HepG2 (cell line): Measurements from ENCODE around the gene KRTAP12-2. TPM values are rescaled to one million over a fixed set of nuclear protein-coding genes. Genes with fewer than 3 reads are reported as not detected.

ENCODE experiments used
- ATAC-seq: fragments of 200-7000 bp; cut with Tn5 transposase; 3 replicates; pipeline ENCODE4 v1.9.1; 2020; ENCODE audit warnings: mild to moderate bottlenecking, moderate library complexity
- BruUV-seq: library from RNA; stranded (reverse); fragments of 400-500 nt; replicated peaks from 2 replicates; lab custom pipeline; 2021; lab: Mats Ljungman, UMichigan
- CTCF ChIA-PET: fragments of 300-600 bp; formaldehyde crosslinking; extraction: SDS; loops from one replicate; lab custom pipeline; 2021; ENCODE audit warnings: low total read pairs, inconsistent platforms, low intra/inter-chr PET ratio; lab: Yijun Ruan, JAX
- POLR2A ChIA-PET: fragments of 350-600 bp; sonication (Branson Sonifier 250); formaldehyde crosslinking; loops from one replicate; lab custom pipeline; 2020; ENCODE audit warnings: antibody characterized with exemption, inconsistent platforms; lab: Yijun Ruan, JAX
- DNase-seq: peaks from one replicate; pipeline ENCODE4 v3.0.0-alpha.2; 2015; ENCODE audit warnings: low spot score
- FAIRE-seq: peaks from 3 replicates; lab custom pipeline; 2011; peaks lifted over from hg19 to GRCh38; lab: Jason Lieb, UNC
- H2AFZ ChIP-seq: one replicate; pipeline ENCODE4 v1.6.1; 2011; ENCODE audit warnings: low read length, inconsistent platforms
- H3K27ac ChIP-seq: fragments of 300-600 bp; 3 replicates; pipeline ENCODE4 v1.8.0; 2011; ENCODE audit warnings: mixed run types, mild to moderate bottlenecking, mixed read lengths, low read length, inconsistent platforms; ENCODE audit not compliant: insufficient read depth; ENCODE audit errors: extremely low read length
- H3K27me3 ChIP-seq, 2 experiments: fragments of 200-600 bp in 1 of 2; 2 replicates in 1 of 2; 3 replicates in 1 of 2; pipeline versions ENCODE4 v1.6.0 to v1.8.0; 2011; ENCODE audit warnings: low read length in 2 of 2, mild to moderate bottlenecking in 2 of 2, moderate library complexity in 2 of 2, inconsistent platforms in 1 of 2; ENCODE audit not compliant: insufficient read depth in 2 of 2, control insufficient read depth in 1 of 2
- H3K36me3 ChIP-seq, 2 experiments: fragments of 200-600 bp in 1 of 2; replicated peaks in 1 of 2; 2 replicates in 1 of 2; 3 replicates in 1 of 2; pipeline versions ENCODE4 v1.5.1 to v1.8.0; 2011; ENCODE audit warnings: low read length in 2 of 2, inconsistent platforms in 1 of 2; ENCODE audit not compliant: insufficient read depth in 2 of 2, control insufficient read depth in 1 of 2
- H3K4me1 ChIP-seq: 2 replicates; pipeline ENCODE4 v1.5.1; 2012; ENCODE audit warnings: low read length, inconsistent platforms; ENCODE audit not compliant: insufficient read depth
- H3K4me2 ChIP-seq: 2 replicates; pipeline ENCODE4 v1.6.0; 2011; ENCODE audit warnings: low read depth, low read length, inconsistent platforms
- H3K4me3 ChIP-seq, 3 experiments: fragments of 200-600 bp in 1 of 3; sonication (generic), shearing (Covaris generic) in 1 of 3; replicated peaks in 1 of 3; 2 replicates each; pipeline ENCODE4 v1.5.1; 2011 to 2016; ENCODE audit warnings: low read length in 3 of 3, inconsistent platforms in 2 of 3, low read depth in 2 of 3, mild to moderate bottlenecking in 2 of 3, control low read depth in 1 of 3, mixed read lengths in 1 of 3; ENCODE audit not compliant: insufficient read depth in 1 of 3
- H3K79me2 ChIP-seq: one replicate; pipeline ENCODE4 v1.6.1; 2011; ENCODE audit warnings: low read length, inconsistent platforms; ENCODE audit not compliant: insufficient read depth
- H3K9ac ChIP-seq: 2 replicates; pipeline ENCODE4 v1.6.0; 2011; ENCODE audit warnings: mild to moderate bottlenecking, low read depth, low read length, inconsistent platforms; ENCODE audit not compliant: insufficient read depth
- H3K9me3 ChIP-seq: 2 replicates; pipeline ENCODE4 v1.5.1; 2012; ENCODE audit warnings: mild to moderate bottlenecking, low read length
- H4K20me1 ChIP-seq: 2 replicates; pipeline ENCODE4 v1.6.0; 2011; ENCODE audit warnings: inconsistent platforms, mild to moderate bottlenecking, low read length, moderate library complexity; ENCODE audit not compliant: insufficient read depth
- BCL6 ChIP-seq: IDR thresholded peaks from 2 replicates; pipeline ENCODE4 v1.6.1; 2016; ENCODE audit warnings: missing genetic modification reagents, missing compliant biosample characterization
- CENPX ChIP-seq: sonication (generic); formaldehyde crosslinking; IDR thresholded peaks from 2 replicates; pipeline ENCODE4 v1.9.0; 2021; ENCODE audit warnings: mild to moderate bottlenecking, missing genetic modification reagents, moderate library complexity
- GABPA ChIP-seq, 2 experiments: IDR thresholded peaks; 2 replicates each; pipeline ENCODE4 v1.6.1; 2011 to 2016; ENCODE audit warnings: low read depth in 2 of 2, low read length in 1 of 2, missing biosample characterization in 1 of 2, missing genetic modification characterization in 1 of 2
- MATR3 ChIP-seq: sonication (generic); formaldehyde crosslinking; IDR thresholded peaks from 2 replicates; pipeline ENCODE4 v1.4.0; 2020; ENCODE audit warnings: missing genetic modification reagents
- MED13 ChIP-seq: sonication (generic); formaldehyde crosslinking; IDR thresholded peaks from 2 replicates; pipeline ENCODE4 v1.5.0; 2020; ENCODE audit warnings: missing genetic modification reagents
- MIER2 ChIP-seq: IDR thresholded peaks from 2 replicates; pipeline ENCODE4 v1.6.1; 2016; ENCODE audit warnings: missing biosample characterization, missing genetic modification reagents
- SRSF1 ChIP-seq: fragments of 200-400 bp; formaldehyde crosslinking; optimal IDR thresholded peaks from 2 replicates; pipeline ENCODE3; 2017; ENCODE audit warnings: mild to moderate bottlenecking, low read depth, low read length, moderate library complexity
- TAF15 ChIP-seq: fragments of 200-400 bp; formaldehyde crosslinking; IDR thresholded peaks from one replicate; pipeline ENCODE4 v1.6.1; 2018; ENCODE audit warnings: mild to moderate bottlenecking, low read depth, low read length; ENCODE audit not compliant: poor library complexity, severe bottlenecking
- ZBTB10 ChIP-seq: sonication (generic); formaldehyde crosslinking; IDR thresholded peaks from 2 replicates; pipeline ENCODE4 v1.4.0; 2020; ENCODE audit warnings: missing genetic modification reagents, borderline replicate concordance
- ZFP82 ChIP-seq: sonication (generic); formaldehyde crosslinking; IDR thresholded peaks from 2 replicates; pipeline ENCODE4 v1.5.1; 2020; ENCODE audit warnings: mild to moderate bottlenecking, missing genetic modification reagents, borderline replicate concordance
- ZNF17 ChIP-seq: sonication (generic); formaldehyde crosslinking; IDR thresholded peaks from 2 replicates; pipeline ENCODE4 v1.5.0; 2020; ENCODE audit warnings: mild to moderate bottlenecking, missing genetic modification reagents
- WGBS: methylation state at CpG from one replicate; pipeline ENCODE4 v1.1.6; 2017; ENCODE audit warnings: low lambda C conversion rate; 5-methylcytosine and 5-hydroxymethylcytosine counted together
- in situ Hi-C: cut with HindIII; loops from 2 replicates; pipeline ENCODE4 v1.10.0; 2017; ENCODE audit warnings: low pct_unique_long_range_greater_than_20kb; ENCODE audit not compliant: extremely low pct_ligation_motif_present
- intact Hi-C: fragments of 100-400 bp; cut with micrococcal nuclease; formaldehyde crosslinking; loops from one replicate; pipeline ENCODE4 v1.10.0; 2022; ENCODE audit not compliant: unreplicated experiment
- polyA plus RNA-seq, 8 experiments: library from polyadenylated mRNA; depleted of rRNA in 3 of 8; stranded (reverse) in 7 of 8; unstranded in 1 of 8; fragments of >200 nt; fragmentation: Illumina TruSeq in 4 of 8; extraction: Trizol in 4 of 8; gene quantifications; 2 replicates each; pipeline versions ENCODE4 v1.2.1 to v1.2.3, GENCODE V29; 2011 to 2016; ENCODE audit warnings: low read depth in 4 of 8, missing spikeins in 1 of 8, mixed read lengths in 1 of 8; ENCODE audit not compliant: insufficient read depth in 1 of 8
- total RNA-seq, 5 experiments: library from RNA; depleted of rRNA; stranded (reverse); fragments of >200 nt; fragmentation: Illumina TruSeq; extraction: Trizol; gene quantifications; 2 replicates each; pipeline ENCODE4 v1.2.3, GENCODE V29; 2016; ENCODE audit warnings: low read depth in 1 of 5
- TF ChIP-seq, protein P1 (sequence below): conservative IDR thresholded peaks from 2 replicates; pipeline ENCODE4 v1.6.1; 2018; ENCODE audit warnings: missing genetic modification reagents
- TF ChIP-seq, protein P2 (sequence below): sonication (generic); formaldehyde crosslinking; IDR thresholded peaks from 2 replicates; pipeline ENCODE4 v1.4.0; 2020; ENCODE audit warnings: missing genetic modification reagents

The KRTAP12-2 gene
- total and polyA plus RNA-seq, 2 of the 13 experiments (the other 11 are each of a cell fraction or from before 2014, with no cell fraction given), result not detected

- H4K20me1 ChIP-seq, result no peaks in the 10 kb centered on the region
- H3K27ac ChIP-seq, result no peak overlapping the region
- H3K79me2 ChIP-seq, result no peaks in the 10 kb centered on the region
- H3K4me3 ChIP-seq, result no peak overlapping the region
- H3K4me1 ChIP-seq, result peaks cover 51% of the 10 kb centered on the region
- no peak overlapping the region for H2AFZ ChIP-seq
- POLR2A ChIA-PET, result no interaction called here
- no peak overlapping the region for H3K9ac ChIP-seq
- H3K36me3 ChIP-seq, result no peaks in the 10 kb centered on the region
- H3K9me3 ChIP-seq, result peaks cover 16% of the 10 kb centered on the region
- no peak for ATAC-seq
- in situ Hi-C loops (no loop called here), intact Hi-C loops (loop anchor here (10.0 kb wide), 1 partner anchor 60 kb away; the partner anchor contains the start of gene KRTAP10-10)
- H3K4me2 ChIP-seq, result no peak overlapping the region; the same call in 1 of the 2 replicates
- H3K27me3 ChIP-seq, result peaks cover 0 to 2% of the 10 kb centered on the region in 2 experiments; a peak in 1 of 5 replicates
- no peak for FAIRE-seq
- TF ChIP-seq, protein P1, sequence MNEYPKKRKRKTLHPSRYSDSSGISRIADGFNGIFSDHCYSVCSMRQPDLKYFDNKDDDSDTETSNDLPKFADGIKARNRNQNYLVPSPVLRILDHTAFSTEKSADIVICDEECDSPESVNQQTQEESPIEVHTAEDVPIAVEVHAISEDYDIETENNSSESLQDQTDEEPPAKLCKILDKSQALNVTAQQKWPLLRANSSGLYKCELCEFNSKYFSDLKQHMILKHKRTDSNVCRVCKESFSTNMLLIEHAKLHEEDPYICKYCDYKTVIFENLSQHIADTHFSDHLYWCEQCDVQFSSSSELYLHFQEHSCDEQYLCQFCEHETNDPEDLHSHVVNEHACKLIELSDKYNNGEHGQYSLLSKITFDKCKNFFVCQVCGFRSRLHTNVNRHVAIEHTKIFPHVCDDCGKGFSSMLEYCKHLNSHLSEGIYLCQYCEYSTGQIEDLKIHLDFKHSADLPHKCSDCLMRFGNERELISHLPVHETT (CRISPR knock-in tag), result no peak
- TF ChIP-seq GABPA (IDR thresholded peaks at IDR 0.05; ENCODE audit: low read depth, low read length) (no peak), GABPA (CRISPR knock-in tag; IDR thresholded peaks at IDR 0.05; ENCODE audit: low read depth) (no peak), ZNF17 (no peak), MIER2 (CRISPR knock-in tag) (no peak), MATR3 (CRISPR knock-in tag) (no peak)
- TF ChIP-seq, all 625 proteins: peak for 0
- DNase-seq, result no peak
- CTCF ChIA-PET, result no interaction called here
- no TSS peak for BruUV-seq
- 30% methylated on average over 6 of the region's 8 CpGs for WGBS
Observed at GRCh38 chr21:44695184-44695583, 28.5 kb upstream of the KRTAP12-2 start.

DNA sequence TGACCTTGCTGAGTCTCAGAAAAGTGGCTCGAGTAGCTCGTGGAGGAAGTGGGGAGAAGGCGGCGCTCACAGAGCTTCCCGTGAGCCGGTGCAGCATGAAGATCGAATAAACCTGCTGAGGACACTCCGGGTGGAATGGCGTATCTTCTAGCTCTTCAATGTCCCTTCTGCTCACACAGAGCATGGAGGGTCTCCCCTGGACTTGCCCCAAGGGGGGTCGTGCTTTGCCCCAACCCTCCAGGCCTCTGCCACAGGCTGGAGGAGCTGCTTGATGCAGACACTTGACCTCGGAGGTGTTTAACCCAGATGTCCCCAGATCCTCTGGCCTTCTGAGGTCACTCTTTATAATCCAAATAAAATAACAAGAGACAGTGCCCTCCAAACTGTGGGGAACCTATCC, 28.0 kb upstream of the KRTAP12-2 start:
- ATAC-seq (no peak), DNase-seq (no peak), FAIRE-seq (no peak)
- in situ Hi-C loops, result no loop called here
- 51% methylated on average over 7 of the region's 11 CpGs for WGBS
- H3K36me3 ChIP-seq, result no peaks in the 10 kb centered on the region
- peaks cover 47% of the 10 kb centered on the region for H3K4me1 ChIP-seq
- intact Hi-C loops, result loop anchor here (10.0 kb wide), 1 partner anchor 60 kb away; the partner anchor contains the start of gene KRTAP10-10
- no TSS peak for BruUV-seq
- TF ChIP-seq SRSF1, result no peak
- TF ChIP-seq ZBTB10 (CRISPR knock-in tag), result no peak
- no peak for TF ChIP-seq CENPX (CRISPR knock-in tag)
- TF ChIP-seq, protein P2, sequence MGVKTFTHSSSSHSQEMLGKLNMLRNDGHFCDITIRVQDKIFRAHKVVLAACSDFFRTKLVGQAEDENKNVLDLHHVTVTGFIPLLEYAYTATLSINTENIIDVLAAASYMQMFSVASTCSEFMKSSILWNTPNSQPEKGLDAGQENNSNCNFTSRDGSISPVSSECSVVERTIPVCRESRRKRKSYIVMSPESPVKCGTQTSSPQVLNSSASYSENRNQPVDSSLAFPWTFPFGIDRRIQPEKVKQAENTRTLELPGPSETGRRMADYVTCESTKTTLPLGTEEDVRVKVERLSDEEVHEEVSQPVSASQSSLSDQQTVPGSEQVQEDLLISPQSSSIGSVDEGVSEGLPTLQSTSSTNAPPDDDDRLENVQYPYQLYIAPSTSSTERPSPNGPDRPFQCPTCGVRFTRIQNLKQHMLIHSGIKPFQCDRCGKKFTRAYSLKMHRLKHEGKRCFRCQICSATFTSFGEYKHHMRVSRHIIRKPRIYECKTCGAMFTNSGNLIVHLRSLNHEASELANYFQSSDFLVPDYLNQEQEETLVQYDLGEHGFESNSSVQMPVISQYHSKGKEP (CRISPR knock-in tag), result no peak
- no peak for TF ChIP-seq MED13 (CRISPR knock-in tag)
- TF ChIP-seq ZFP82, result no peak
- no peak for TF ChIP-seq BCL6 (CRISPR knock-in tag)
- no peak for TF ChIP-seq TAF15
- no peaks in the 10 kb centered on the region for H3K79me2 ChIP-seq
- peaks cover 0 to 2% of the 10 kb centered on the region in 2 experiments; a peak in 1 of 5 replicates for H3K27me3 ChIP-seq
- no peak overlapping the region for H3K9ac ChIP-seq
- no peak overlapping the region for H3K4me3 ChIP-seq
- H3K9me3 ChIP-seq, result peaks cover 16% of the 10 kb centered on the region
- ChIA-PET CTCF (no interaction called here), POLR2A (no interaction called here)
- no peak overlapping the region for H3K27ac ChIP-seq
- H3K4me2 ChIP-seq, result no peak overlapping the region
- no peaks in the 10 kb centered on the region for H4K20me1 ChIP-seq
- no peak overlapping the region for H2AFZ ChIP-seq
